Hepatocyte (in vitro differentiated cells): Measurements from ENCODE around the gene SRMS.

Source experiments
- CTCF ChIP-seq: fragments of 200-600 bp; sonication (generic); IDR thresholded peaks from 2 replicates; pipeline ENCODE4 v1.5.1; 2016; ENCODE audit warnings: antibody characterized with exemption, mild to moderate bottlenecking; ENCODE audit not compliant: poor library complexity
- EZH2 ChIP-seq: fragments of 200-600 bp; sonication (generic); IDR thresholded peaks from 2 replicates; pipeline ENCODE4 v1.6.1; 2016; ENCODE audit warnings: antibody characterized with exemption, mild to moderate bottlenecking, borderline replicate concordance
- EZH2phosphoT487 ChIP-seq: fragments of 200-600 bp; sonication (generic); IDR thresholded peaks from one replicate; pipeline ENCODE4 v1.6.1; 2018; ENCODE audit warnings: antibody characterized with exemption, mild to moderate bottlenecking, low read depth, moderate library complexity; ENCODE audit not compliant: unreplicated experiment, severe bottlenecking

GRCh38 chr20:63568986-63569949 is 21.7 kb upstream of the SRMS start:
- TF ChIP-seq CTCF (no peak), EZH2phosphoT487 (no peak), EZH2 (no peak)
